IPS-NIHi7 (cell line): ENCODE results near the gene ENTREP1.
A peak's percentile ranks its signal among the peaks of the same experiment; 100 is the strongest.
"Not testable (repeated sequence)": the region's sequence is repeated elsewhere in the genome, so short reads cannot be mapped to it uniquely, and the experiment has no call there.

Experiments used
- DNase-seq: peaks from one replicate; pipeline ENCODE4 v3.0.0; 2012; ENCODE audit warnings: mixed read lengths; ENCODE audit errors: extremely low spot score

The ENTREP1 gene

DNA sequence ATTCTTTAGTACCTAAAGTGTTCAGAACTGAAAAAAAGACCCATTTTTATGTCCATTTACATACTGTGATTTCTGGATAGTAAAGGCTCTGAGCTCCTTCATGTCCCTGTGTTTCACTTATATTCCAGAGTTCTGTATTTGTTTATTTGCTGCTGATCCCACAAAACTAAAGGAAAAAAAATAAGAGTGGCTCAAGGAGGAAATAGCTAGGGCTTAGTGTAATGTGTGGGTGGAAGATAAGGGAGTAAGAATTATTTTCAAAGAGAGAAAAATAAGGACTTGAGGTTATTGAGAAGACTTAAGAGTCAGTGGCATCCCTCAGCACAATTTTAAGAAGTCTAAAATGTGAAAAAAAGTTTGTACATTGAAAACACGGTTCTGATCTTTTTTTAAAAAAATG, 46.0 kb downstream of the ENTREP1 start:
- DNase-seq, result no peak

DNA sequence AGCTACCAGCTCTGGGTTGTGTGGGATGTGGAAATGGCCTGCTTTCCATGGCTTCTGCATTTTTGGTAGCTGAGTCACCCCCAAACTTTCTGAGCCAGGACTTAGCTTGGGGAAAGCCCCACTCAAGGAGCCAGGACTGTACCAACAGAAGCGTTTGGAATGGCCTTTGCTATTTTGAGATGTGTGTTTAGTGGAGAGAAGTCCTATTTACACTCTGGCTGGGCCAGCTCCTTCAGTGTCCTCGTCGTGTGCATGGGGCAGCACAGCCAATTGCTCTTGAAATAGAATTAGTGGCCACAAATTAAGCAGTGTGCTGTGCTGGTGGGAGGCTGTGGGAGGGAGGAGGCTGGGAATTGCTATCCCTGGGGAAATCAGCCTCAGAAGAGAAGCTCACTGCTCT, 51.6 kb downstream of the ENTREP1 start:
- no peak for DNase-seq

DNA sequence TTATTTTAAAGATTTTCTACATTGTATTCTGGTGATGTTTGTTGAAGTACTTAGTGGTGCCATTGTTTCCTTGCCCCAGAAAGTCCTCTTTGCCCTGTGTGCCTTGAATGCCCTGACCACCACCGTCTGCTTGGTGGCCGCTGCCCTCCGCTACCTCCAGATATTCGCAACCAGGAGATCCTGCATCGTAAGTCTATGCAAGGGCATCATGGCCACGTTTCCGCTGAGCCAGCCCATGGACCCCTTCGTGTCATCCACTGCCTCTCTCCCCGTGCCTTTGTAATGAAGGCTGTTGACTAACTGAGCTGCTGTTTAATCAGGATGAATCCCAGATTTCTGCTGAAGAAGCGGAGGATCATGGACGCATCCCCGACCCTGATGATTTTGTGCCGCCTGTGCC, 52.3 kb downstream of the ENTREP1 start:
- no peak for DNase-seq

DNA sequence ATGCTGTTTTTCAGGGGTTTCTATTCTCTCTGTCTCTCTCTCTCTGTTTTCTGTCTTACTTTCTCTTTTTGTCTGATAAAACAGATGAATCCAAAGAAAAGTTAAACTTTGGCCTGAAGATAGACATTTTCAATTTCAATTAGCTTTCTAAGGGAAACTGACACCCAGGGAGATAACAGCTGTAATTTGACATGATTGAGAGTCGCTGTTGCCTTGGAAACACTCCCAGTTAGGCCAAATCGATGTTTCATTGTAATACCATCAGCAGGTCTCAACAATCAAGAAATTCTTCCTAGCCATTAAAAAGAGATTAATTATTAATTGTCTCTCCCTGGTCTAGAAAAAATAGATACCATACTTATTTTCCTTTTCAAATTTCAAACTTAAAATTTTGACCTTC, 53.0 kb downstream of the ENTREP1 start:
- no peak for DNase-seq

DNA sequence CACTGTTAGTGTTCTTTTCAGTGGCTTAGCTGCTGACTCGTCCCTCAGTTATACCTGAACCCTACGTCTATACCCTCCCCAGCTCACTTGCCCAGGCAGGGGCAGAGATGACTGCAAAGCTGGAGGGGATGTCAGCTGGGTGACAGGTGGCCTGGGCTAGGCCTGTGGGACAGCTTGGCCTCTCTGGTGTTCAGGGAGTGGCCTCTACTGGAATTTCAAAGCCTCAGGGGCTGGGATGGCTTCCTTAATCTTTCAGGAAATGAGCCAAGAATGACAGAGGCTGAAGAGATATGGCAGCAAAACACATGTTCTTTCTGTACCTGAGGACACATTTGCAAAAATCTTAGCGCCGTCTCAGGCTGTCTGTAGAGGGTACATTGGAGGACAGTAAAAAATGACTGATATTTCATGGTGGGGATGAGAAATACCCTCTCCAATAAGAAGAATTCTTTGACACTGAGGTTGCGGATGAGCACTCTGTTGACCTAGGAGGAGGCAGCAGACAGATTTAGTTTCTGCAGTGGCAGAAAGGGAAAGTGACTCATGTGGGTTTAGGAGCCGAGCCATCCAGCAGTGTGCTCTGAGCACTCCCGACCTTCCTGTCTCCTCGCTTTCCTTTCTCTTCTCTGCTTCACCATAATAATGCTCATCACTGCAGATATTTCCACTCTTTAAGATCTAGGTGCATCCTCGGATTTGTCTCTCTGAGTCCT, 54.4 kb downstream of the ENTREP1 start:
- DNase-seq, result no peak

DNA sequence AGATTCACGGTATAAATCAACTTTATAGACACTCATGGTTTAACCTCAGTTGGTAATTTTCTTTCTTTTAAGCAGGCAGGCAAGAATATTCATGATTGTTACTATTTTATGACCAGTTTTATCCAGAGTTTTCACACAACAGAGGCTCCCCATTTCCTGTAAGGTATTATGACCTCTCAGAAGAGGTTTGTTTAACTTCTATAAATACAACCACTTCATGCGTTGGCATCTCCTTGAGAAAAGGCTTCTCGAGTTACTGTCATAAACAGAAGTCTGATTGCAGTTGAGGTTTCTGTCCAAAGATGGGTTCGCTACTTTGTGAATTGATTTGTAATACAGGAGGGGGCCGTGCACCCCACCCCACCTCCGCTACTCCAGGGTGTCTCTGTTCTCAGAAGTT, 55.3 kb downstream of the ENTREP1 start:
- no peak for DNase-seq

DNA sequence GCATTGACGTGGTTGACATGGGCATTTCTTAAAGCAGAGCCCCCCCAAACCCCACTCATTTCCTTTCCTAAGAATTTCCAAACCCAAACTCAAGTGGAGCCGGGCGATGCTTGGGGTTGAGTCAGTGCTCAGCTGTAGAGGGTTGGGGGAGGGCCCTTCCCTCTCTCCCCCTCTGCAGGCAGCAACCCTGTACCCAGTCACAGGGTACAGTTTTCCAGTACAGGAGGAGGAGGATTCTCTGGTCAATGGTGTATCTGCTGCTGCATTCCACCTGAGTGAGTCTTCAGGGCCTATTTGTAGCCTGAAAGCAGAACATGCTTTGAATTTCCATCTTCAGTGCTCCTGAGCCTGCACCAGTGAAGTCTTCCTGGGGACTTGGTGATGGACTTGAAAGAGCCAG, 55.8 kb downstream of the ENTREP1 start:
- DNase-seq, result no peak

DNA sequence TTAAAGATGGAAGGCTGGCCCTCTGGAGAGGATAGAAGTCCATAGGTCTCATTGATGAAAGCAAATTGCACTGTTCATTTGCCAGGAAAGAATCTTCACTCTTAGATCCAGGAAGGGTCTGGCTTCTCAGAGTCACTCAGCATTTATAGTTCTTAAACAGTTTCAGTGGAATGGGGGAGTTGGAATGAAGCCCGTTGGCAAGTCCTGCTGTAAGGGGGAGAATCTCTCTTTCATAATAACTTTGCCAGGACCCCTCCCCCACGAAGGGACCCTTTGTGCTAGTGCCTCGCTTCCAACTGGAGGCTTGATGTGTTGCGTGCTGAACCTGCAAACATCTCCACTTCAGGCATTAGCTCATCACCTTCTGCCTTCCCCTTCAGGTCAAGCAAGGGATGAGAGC, 57.1 kb downstream of the ENTREP1 start:
- DNase-seq, result no peak

DNA sequence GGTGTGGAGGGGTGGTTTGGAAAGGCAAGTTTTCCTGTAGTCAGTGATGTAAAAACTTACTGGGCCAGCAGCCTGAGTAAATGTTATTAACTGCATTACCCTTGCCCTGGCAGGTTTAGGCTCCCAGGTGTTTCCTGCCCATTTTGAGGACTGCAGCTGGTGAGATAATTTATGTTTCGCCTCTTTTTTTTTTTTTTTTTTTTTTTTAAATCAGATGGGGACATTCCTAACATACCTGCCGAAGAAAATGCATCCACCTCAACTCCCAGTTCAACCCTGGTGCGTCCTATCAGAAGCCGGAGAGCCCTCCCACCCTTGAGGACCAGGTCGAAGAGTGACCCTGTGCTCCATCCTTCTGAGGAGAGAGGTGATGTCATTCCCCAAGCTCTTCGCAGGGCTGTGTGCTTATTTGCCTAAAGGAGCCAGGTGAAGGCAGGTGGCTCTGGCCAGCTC, 60.6 kb downstream of the ENTREP1 start:
- DNase-seq, result peak; percentile 70

DNA sequence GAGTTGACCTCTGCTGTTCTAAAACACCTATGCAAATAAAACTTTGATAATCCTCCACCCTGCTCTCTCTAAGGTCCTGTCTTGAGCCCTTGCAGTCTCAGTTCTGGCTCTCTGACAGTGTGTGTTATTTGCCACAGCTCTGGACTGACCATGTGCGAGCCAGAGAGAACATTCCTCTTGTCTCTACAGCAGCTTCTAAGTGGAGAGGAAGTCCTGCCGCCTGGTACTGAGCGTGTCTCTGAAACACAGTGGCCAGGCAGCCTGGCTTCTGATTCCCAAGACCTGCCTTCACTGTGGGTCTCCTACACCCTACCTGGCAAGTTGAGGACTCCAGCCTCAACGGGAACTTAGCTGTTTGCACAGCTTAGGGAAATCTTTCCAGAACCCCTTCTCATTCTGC, 61.6 kb downstream of the ENTREP1 start:
- DNase-seq, result no peak

DNA sequence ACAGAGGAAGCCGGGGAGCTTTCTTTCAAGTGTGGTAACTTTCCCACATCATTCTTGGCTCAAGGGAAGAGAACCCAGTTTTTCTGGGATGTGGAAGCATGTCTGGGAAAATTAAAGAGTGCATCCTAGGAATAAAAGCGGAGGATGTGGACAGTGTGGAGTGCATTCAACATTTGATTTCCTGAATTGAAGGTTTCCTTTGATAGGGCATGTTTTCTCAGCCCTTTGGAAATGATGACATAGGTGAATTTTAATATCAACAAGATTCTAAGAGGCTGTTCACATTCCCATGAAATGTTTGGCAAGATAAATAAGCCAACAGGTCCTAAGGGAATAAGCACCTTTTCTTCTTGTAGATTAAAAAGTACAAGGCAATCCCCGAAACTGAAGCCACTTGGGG, 63.6 kb downstream of the ENTREP1 start:
- no peak for DNase-seq

DNA sequence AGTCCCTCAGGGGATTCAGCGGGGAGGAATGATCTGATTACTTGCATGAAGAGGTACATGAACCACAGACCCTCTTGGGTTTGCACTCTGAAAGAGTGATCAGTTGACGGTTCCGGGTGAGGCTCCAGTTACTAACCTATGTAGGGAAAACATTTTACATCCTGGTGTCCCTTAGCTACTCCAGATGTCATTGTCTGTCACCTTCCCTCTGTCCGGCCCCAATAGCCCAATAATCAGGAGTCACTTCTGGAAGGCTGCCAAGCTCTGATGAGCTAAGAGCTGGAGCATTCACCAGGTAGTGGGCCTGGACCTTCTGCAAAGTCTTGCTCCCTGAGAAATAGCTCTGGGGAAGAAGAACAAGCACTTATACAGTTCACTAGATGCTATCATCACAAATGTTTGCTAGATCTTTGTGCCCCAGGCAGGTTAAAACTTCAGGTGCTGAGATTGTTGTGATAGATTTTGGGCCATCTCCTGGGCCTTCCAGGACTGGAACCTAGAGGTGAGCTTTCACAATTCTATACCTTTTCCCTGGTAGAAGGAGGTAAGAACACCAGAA, 64.5 kb downstream of the ENTREP1 start:
- DNase-seq, result no peak

DNA sequence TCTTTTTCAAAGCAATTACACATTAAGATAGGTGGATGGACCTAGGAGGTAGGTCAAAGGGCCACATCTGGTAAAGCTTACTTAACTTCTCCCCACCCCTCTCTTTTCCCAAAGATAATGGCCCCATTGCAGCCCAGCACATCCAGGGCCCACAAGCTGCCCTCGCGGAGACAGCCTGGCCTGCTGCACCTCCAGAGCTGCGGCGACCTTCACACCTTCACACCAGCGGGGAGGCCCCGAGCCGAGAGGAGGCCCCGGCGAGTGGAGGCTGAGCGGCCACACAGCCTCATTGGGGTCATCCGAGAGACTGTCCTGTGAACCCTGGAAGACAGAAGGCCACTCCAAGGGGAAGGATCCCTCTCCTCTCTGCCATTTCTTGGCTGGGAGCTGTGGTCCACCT, 66.5 kb downstream of the ENTREP1 start:
- DNase-seq, result no peak

DNA sequence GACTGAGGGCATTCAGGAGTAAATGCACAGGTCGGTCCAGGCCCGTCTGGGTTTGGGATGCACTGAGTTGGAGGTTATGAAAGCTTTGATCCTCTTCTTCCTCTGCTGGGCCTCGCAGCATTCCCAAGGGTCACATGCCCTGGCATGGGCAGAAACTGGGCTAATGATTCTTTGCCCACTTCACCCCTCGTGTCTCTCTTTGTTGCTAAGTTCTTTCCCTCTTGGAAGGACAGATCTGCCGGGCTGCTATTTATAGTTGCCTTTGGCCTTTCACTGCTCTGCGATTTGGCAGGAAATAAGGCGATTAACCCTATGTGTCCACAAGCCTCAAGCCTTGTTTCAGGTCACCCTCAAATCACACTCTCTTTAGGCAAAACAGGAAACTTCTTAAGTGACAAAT, 66.9 kb downstream of the ENTREP1 start:
- DNase-seq, result no peak

DNA sequence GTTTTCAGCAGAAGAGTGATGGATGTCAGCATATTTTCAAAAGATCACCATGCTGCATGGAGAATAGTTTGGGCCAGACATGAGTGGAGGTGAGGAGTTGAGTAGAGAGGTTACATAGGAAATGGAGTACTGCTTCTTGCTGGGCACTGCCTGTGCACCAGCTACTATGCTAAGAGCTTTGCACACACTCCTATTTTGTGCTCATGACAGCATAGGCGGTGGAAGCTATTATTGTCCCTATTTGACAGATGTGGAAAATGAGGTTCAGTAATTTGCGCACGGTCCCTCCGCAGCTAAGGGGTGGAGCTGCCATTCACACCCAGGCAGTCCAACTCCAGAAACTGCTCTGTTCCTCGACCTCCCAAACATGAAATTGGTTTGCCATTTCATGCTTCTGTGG, 67.8 kb downstream of the ENTREP1 start:
- DNase-seq, result no peak

DNA sequence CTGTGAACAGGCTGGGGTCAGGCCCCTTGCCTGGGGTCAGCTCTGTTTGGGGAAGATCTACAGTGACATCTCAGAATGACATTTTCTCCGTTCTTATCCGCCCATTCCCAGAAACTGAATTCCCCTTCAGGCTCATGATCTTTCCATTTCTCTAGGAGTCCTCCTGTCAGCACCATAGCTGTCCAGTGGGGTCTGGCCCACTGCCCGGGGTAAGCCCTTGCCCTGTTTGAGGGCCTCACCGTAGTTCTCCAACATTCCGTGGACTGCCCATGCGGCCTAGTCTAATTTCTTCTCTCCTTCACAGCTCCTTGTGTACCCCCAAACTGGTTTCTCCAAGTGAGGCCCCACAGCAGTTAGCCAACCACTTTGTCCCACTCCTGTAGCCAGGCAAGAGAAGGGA, 68.4 kb downstream of the ENTREP1 start:
- no peak for DNase-seq

DNA sequence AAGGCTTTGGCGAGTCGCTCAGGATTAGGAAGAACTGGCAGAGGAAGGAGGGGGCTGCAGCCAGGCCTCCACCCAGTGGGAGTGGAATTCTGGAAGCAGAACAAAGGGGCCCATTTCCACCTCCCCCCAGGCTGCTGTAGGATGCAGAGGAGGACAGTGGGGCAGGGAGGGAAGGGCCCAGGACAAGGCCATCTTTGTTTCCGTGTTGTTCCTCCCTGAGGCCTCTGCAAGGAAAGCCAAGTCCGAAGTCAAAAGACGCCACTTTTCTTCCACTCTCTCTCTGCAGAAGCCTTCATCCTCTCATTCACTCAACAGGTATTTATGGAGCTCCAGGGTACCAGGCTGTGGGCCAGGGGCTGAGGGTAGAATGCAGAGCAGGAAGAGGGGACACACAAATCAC, 70.7 kb downstream of the ENTREP1 start:
- DNase-seq, result no peak

DNA sequence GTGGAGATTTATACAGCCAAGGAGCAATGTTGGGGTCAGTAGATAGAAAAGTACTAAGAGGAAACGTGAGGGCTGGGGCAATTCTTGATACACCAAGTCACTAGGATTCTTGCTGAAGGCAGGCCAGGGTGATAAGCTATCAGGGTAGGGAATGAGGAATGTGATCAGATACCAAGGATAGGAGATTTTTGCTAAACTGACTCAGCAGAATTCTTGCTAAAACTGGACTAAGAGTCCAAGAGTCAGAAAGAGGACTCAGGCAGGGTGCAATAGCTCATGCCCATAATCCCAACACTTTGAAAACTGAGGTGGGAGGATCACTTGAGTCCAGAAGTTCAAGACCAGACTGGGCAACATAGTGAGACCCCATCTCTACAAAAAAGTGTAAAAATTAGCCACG, 71.7 kb downstream of the ENTREP1 start:
- DNase-seq, result no peak

DNA sequence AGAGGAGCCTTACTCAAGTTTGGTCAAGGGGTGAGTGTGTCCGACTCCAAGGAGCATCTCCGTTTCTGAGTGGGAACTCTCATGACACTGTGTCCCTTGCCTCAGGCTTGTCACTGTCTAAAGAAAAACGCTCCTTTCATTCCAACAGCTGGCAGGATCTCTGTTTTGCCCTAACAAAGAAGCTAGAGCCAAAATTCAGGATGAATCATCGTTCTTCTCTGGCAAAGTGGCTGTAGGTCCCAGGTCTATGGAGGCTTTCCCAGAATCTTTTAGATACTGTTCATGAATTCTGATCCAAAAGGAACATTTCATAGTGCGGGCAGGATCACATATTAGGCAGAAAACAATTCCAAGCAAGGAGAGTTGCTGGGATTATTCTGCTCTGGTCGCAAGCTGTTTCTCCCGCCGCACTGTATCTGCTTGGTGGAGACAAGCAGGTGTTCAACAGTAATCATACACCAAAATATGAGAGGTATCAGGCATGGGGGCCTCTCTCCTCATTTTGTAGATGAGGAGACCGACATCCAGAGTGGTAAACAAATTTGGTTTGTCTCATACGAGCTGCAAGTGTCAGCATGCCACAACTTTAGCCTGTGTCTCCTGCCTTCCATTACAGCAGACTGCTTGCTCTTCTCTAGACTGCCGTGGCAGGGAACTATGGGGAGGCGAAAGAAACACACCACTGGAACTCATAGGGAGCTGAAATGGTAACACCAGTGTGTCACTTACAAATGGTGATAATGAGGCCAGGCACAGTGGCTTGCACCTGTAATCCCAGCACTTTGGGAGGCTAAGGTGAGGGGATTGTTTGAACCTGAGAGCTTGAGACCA, 72.6 kb downstream of the ENTREP1 start:
- DNase-seq, result no peak

DNA sequence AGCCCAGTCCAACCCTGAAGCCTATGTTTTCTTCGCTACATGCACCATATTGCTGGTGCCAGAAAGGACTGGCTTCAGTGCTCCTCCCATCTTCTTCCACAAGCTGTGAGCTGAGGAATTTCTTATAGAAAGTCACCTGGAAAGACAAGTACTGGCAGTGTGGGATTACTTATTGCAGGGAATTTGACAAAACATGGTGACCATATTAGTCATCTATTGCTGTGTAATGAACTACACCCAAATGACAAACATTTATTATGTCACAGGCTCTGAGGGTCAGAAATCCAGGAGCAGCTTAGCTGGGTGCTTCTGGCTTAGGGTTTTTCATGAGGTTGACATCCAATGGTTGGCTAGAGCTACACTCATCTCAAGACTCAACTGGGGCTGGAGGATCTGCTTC, 75.5 kb downstream of the ENTREP1 start:
- DNase-seq, result no peak

DNA sequence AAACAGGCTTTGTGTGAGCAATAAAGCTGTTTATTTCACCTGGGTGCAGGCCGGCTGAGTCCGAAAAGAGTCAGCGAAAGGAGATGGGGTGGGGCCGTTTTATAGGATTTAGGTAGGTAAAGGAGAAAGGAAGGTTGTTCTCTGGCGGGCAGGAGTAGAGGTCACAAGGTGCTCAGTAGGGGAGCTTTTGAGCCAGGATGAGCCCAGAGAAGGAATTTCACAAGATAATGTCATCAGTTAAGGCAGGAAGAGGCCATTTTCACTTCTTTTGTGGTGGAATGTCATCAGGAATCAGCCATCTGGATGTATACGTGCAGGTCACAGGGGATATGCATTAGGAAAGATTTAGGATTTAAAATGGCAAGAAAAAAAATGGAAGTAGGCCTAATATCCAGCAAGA, 84.9 kb downstream of the ENTREP1 start:
- not testable (repeated sequence) for DNase-seq

DNA sequence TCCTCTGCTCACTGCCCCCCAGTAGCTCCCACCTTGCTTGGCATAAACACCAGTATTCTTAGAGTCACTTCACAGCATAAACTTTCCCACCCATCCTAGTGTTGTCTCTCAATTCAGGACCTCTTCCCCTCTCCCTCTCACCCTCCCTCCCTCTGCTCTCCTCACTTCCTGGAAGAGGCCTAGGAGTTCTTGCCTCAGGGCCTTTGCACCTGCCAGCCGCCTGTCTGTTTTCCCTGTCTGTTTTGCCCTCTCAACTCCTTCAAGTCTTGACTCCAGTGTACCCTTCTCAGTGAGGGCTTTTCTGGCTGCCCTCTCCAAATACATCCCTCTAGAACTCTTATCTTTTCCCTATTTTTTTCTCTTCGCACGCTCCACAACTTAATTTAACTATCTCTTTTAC, 86.2 kb downstream of the ENTREP1 start:
- no peak for DNase-seq
